ENCODE measurements around the gene VSIG10L.

DNA sequence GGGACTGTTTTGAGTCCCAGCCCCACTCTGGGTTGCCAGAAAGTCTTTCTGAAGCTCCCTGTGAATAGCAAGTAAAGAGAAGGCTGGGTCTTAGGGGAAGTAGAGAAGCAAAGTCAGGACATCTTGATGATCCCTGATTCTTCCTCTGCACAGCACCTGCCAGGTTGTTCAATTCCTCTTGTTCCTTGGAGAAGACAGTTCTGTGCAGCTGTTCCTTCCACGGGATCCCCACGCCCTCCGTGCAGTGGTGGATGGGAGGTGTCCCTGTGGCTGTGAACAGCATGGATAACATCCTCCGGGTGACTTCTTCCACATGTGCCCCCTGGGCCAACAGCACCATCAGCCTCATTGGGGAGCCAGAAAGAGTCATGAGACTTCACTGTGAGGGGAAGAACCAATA, 59.6 kb downstream of the VSIG10L start:
- TF ChIP-seq, protein P1, sequence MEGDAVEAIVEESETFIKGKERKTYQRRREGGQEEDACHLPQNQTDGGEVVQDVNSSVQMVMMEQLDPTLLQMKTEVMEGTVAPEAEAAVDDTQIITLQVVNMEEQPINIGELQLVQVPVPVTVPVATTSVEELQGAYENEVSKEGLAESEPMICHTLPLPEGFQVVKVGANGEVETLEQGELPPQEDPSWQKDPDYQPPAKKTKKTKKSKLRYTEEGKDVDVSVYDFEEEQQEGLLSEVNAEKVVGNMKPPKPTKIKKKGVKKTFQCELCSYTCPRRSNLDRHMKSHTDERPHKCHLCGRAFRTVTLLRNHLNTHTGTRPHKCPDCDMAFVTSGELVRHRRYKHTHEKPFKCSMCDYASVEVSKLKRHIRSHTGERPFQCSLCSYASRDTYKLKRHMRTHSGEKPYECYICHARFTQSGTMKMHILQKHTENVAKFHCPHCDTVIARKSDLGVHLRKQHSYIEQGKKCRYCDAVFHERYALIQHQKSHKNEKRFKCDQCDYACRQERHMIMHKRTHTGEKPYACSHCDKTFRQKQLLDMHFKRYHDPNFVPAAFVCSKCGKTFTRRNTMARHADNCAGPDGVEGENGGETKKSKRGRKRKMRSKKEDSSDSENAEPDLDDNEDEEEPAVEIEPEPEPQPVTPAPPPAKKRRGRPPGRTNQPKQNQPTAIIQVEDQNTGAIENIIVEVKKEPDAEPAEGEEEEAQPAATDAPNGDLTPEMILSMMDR (IDR thresholded peaks at IDR 0.05), result no peak
- TF ChIP-seq POLR2A (IDR thresholded peaks at IDR 0.05) (no peak), POLR2AphosphoS5 (IDR thresholded peaks at IDR 0.05) (no peak)

All from transverse colon (tissue), 4 donors.